Kidney (tissue), 14 donors: ENCODE measurements around the gene CDH6. TPM values are rescaled to one million over a fixed set of nuclear protein-coding genes. Genes with fewer than 3 reads are reported as not detected.

Experiments used
- DNase-seq, 5 donors: peaks; one replicate each; pipeline ENCODE4 v3.0.0-alpha.2; 2013 to 2020
- FAIRE-seq: peaks from 2 replicates; lab custom pipeline; 2012; peaks lifted over from hg19 to GRCh38; lab: Jason Lieb, UNC
- H3K27ac ChIP-seq, 2 donors: one replicate each; pipeline ENCODE4 v1.7.0; 2013; ENCODE audit warnings: low read depth in 2 of 2, low read length in 2 of 2, inconsistent platforms in 1 of 2
- H3K27me3 ChIP-seq: one replicate; pipeline ENCODE4 v1.7.1; 2013; ENCODE audit warnings: low read length, inconsistent platforms; ENCODE audit not compliant: control insufficient read depth, insufficient read depth
- H3K36me3 ChIP-seq, 3 donors: one replicate each; pipeline versions ENCODE4 v1.7.0 to v1.7.1; 2013; ENCODE audit warnings: low read length in 3 of 3, control low read depth in 1 of 3, inconsistent platforms in 1 of 3; ENCODE audit not compliant: insufficient read depth in 3 of 3, control insufficient read depth in 2 of 3
- H3K4me1 ChIP-seq, 3 donors: one replicate each; pipeline versions ENCODE4 v1.7.0 to v1.7.1; 2013; ENCODE audit warnings: low read length in 3 of 3, inconsistent platforms in 1 of 3, low read depth in 1 of 3; ENCODE audit not compliant: control insufficient read depth in 2 of 3, insufficient read depth in 2 of 3
- H3K4me3 ChIP-seq, 3 donors: one replicate each; pipeline versions ENCODE4 v1.7.0 to v1.8.1; 2013; ENCODE audit warnings: low read length in 3 of 3, control low read depth in 1 of 3, inconsistent platforms in 1 of 3
- H3K9ac ChIP-seq, 3 donors: one replicate each; pipeline versions ENCODE4 v1.7.0 to v1.7.1; 2013; ENCODE audit warnings: low read length in 3 of 3, control low read depth in 1 of 3, inconsistent platforms in 1 of 3
- H3K9me3 ChIP-seq, 3 donors: one replicate each; pipeline versions ENCODE4 v1.7.0 to v1.7.1; 2013; ENCODE audit warnings: low read length in 3 of 3, control low read depth in 1 of 3, inconsistent platforms in 1 of 3; ENCODE audit not compliant: control insufficient read depth in 2 of 3, insufficient read depth in 1 of 3
- intact Hi-C: fragments of 100-400 bp; cut with DNase I; formaldehyde crosslinking; loops from one replicate; pipeline ENCODE4 v1.11.1; 2022
- polyA plus RNA-seq: library from polyadenylated mRNA; stranded (reverse); fragments of 350-450 nt; fragmentation: Illumina TruSeq; extraction: RNeasy Lipid Tissue Mini Kit (QIAGEN cat#74804); gene quantifications from one replicate; pipeline ENCODE4 v1.2.3, GENCODE V29; 2014; ENCODE audit warnings: low read depth, low replicate concordance; ENCODE audit not compliant: insufficient read depth
- total RNA-seq: library from RNA; stranded (reverse); fragmentation: NEBNext Ultra II Directional; extraction: Animal tissue kit (Norgen Biotek cat#: 25700); gene quantifications from one replicate; pipeline ENCODE4 v1.2.1, GENCODE V29; 2021
- TF ChIP-seq, protein P1 (sequence below): IDR thresholded peaks from 3 replicates; pipeline ENCODE4 v1.5.1; 2012; ENCODE audit warnings: mild to moderate bottlenecking, moderate library complexity, borderline replicate concordance; ENCODE audit not compliant: insufficient read depth; ENCODE audit errors: extremely low read depth
- donor health status: control.
- donor health status: control.
- donor health status: control.
- donor health status: control.
- donor health status: control.
- donor health status: DM: yes; HTN: yes; CAD: no.
- donor health status: Normal renal cell carcinoma (clear cell type).

Gene CDH6
- total and polyA plus RNA-seq, 2 donors from 2014 or later: 21.8 to 196 TPM

GRCh38 chr5:31236339-31236738 lies 42.9 kb downstream of the CDH6 start:
- no peak for DNase-seq
- Histone ChIP-seq H3K9ac (no peak overlapping the region), H3K4me3 (no peak overlapping the region), H3K9me3 (no peaks in the 10 kb centered on the region), H3K36me3 (no peaks in the 10 kb centered on the region), H3K27ac (no peak overlapping the region), H3K4me1 (peaks cover 0 to 8% (median 5%) of the 10 kb centered on the region in 3 donors), H3K27me3 (no peaks in the 10 kb centered on the region)
- intact Hi-C loops: no loop called here
- TF ChIP-seq, protein P1, sequence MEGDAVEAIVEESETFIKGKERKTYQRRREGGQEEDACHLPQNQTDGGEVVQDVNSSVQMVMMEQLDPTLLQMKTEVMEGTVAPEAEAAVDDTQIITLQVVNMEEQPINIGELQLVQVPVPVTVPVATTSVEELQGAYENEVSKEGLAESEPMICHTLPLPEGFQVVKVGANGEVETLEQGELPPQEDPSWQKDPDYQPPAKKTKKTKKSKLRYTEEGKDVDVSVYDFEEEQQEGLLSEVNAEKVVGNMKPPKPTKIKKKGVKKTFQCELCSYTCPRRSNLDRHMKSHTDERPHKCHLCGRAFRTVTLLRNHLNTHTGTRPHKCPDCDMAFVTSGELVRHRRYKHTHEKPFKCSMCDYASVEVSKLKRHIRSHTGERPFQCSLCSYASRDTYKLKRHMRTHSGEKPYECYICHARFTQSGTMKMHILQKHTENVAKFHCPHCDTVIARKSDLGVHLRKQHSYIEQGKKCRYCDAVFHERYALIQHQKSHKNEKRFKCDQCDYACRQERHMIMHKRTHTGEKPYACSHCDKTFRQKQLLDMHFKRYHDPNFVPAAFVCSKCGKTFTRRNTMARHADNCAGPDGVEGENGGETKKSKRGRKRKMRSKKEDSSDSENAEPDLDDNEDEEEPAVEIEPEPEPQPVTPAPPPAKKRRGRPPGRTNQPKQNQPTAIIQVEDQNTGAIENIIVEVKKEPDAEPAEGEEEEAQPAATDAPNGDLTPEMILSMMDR: no peak
- FAIRE-seq: no peak

GRCh38 chr5:31237174-31237573 lies 43.7 kb downstream of the CDH6 start:
- peaks cover 0 to 4% (median under 1%) of the 10 kb centered on the region in 3 donors for H3K4me1 ChIP-seq
- TF ChIP-seq, protein P1: no peak
- H3K27ac ChIP-seq: no peak overlapping the region
- no peaks in the 10 kb centered on the region for H3K36me3 ChIP-seq
- FAIRE-seq: no peak
- H3K27me3 ChIP-seq: no peaks in the 10 kb centered on the region
- no peak overlapping the region for H3K9ac ChIP-seq
- no peaks in the 10 kb centered on the region for H3K9me3 ChIP-seq
- no peak overlapping the region for H3K4me3 ChIP-seq
- intact Hi-C loops: no loop called here
- DNase-seq: no peak

DNA sequence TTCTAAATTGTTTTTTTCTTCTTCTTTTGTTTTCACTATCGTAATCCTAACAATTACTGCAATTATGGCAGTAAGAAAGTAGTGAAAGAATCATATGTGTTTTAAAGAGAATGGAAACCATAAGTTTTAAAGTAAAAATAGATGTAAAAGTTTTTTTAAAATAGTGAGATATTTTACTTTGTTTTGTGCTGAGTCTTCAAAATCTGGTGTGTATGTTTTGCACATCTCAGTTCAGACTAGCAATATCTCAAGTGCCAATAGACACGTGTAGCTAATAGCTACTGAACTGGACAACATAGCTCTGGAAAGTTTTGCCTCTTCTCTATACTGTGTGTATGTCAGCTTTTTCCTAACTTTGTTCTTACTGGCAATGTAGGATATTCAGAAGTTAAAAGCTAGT lies 45.0 kb downstream of the CDH6 start:
- FAIRE-seq: no peak
- H3K9ac ChIP-seq: no peak overlapping the region
- H3K9me3 ChIP-seq: no peaks in the 10 kb centered on the region
- H3K4me3 ChIP-seq: no peak overlapping the region
- H3K27me3 ChIP-seq: no peaks in the 10 kb centered on the region
- peaks cover 0 to 4% (median 0%) of the 10 kb centered on the region in 3 donors for H3K4me1 ChIP-seq
- TF ChIP-seq, protein P1: no peak
- H3K36me3 ChIP-seq: no peaks in the 10 kb centered on the region
- no peak for DNase-seq
- intact Hi-C loops: no loop called here
- no peak overlapping the region for H3K27ac ChIP-seq

- intact Hi-C loops: no loop called here
- TF ChIP-seq, protein P1: no peak
- Histone ChIP-seq H3K27ac (no peak overlapping the region), H3K9me3 (no peaks in the 10 kb centered on the region), H3K36me3 (no peaks in the 10 kb centered on the region), H3K27me3 (no peaks in the 10 kb centered on the region), H3K4me3 (no peak overlapping the region), H3K9ac (no peak overlapping the region), H3K4me1 (no peaks in the 10 kb centered on the region)
- FAIRE-seq (no peak), DNase-seq (no peak)
Measured at GRCh38 chr5:31244921-31245320, 51.4 kb downstream of the CDH6 start.
